Lower leg skin (tissue), 4 donors: Measurements from ENCODE around the gene SP9. TPM values are rescaled to one million over a fixed set of nuclear protein-coding genes. Genes with fewer than 3 reads are reported as not detected.

Source experiments
- DNase-seq, 2 donors: peaks; one replicate each; pipeline ENCODE4 v3.0.0-alpha.2; 2019; ENCODE audit warnings: low spot score in 2 of 2
- H3K4me3 ChIP-seq: fragments of 200-600 bp; sonication (generic); 2 replicates; pipeline ENCODE4 v1.5.1; 2017; ENCODE audit warnings: mild to moderate bottlenecking, low read depth; ENCODE audit not compliant: poor library complexity, severe bottlenecking
- CTCF ChIP-seq, 3 donors: fragments of 450-650 bp; IDR thresholded peaks; one replicate each; pipeline ENCODE4 v1.5.1; 2016; ENCODE audit warnings: antibody characterized with exemption in 3 of 3, mild to moderate bottlenecking in 3 of 3, moderate library complexity in 2 of 3
- POLR2A ChIP-seq, 2 donors: fragments of 450-650 bp; IDR thresholded peaks; one replicate each; pipeline ENCODE4 v1.6.1; 2016 to 2017; ENCODE audit warnings: antibody characterized with exemption in 2 of 2, mild to moderate bottlenecking in 1 of 2, moderate library complexity in 1 of 2
- WGBS, 2 donors: methylation state at CpG; one replicate each; pipeline ENCODE4 v1.1.5; 2018; 5-methylcytosine and 5-hydroxymethylcytosine counted together
- intact Hi-C: fragments of 100-400 bp; cut with DNase I; formaldehyde crosslinking; loops from one replicate; pipeline ENCODE4 v1.15.0; 2023; ENCODE audit warnings: low total_unique reads
- total RNA-seq, 4 donors: library from RNA; depleted of rRNA; stranded (reverse); fragments of >200 nt; gene quantifications; one replicate each; pipeline ENCODE4 v1.1.0, GENCODE V29; 2016

Gene SP9
- total RNA-seq, 4 donors from 2014 or later = 1.7 TPM; not detected in 3

GRCh38 chr2:174364628-174365027 lies 29.9 kb downstream of the SP9 start:
- no peak for DNase-seq
- no peak overlapping the region for H3K4me3 ChIP-seq
- WGBS, 2 donors = 100% methylated on average over 2 of the region's 2 CpGs
- intact Hi-C loops = no loop called here
- TF ChIP-seq POLR2A (IDR thresholded peaks at IDR 0.05) = no peak
- no peak for TF ChIP-seq CTCF (IDR thresholded peaks at IDR 0.05)

GRCh38 chr2:174365571-174365970 lies 30.8 kb downstream of the SP9 start:
- no peak for DNase-seq
- no peak overlapping the region for H3K4me3 ChIP-seq
- WGBS, 2 donors = 71 to 73% methylated on average over 2 of the region's 2 CpGs
- intact Hi-C loops = no loop called here
- TF ChIP-seq POLR2A (IDR thresholded peaks at IDR 0.05) (no peak), CTCF (IDR thresholded peaks at IDR 0.05) (no peak)

- 85 to 93% methylated on average over 1 of the region's 1 CpG for WGBS, 2 donors
- intact Hi-C loops = no loop called here
- DNase-seq = no peak
- no peak overlapping the region for H3K4me3 ChIP-seq
- TF ChIP-seq CTCF (IDR thresholded peaks at IDR 0.05) = no peak
- TF ChIP-seq POLR2A (IDR thresholded peaks at IDR 0.05) = no peak
These were observed 33.9 kb downstream of the SP9 start for GRCh38 chr2:174368691-174369090.

- H3K4me3 ChIP-seq = no peak overlapping the region
- no peak for TF ChIP-seq CTCF (IDR thresholded peaks at IDR 0.05)
- TF ChIP-seq POLR2A (IDR thresholded peaks at IDR 0.05) = no peak
- DNase-seq = no peak
- 88 to 94% methylated on average over 2 of the region's 2 CpGs for WGBS, 2 donors
- intact Hi-C loops = no loop called here
These were observed 42.2 kb downstream of the SP9 start for GRCh38 chr2:174376967-174377366.

GRCh38 chr2:174383796-174384195 lies 49.0 kb downstream of the SP9 start:
- intact Hi-C loops = no loop called here
- no peak for DNase-seq
- H3K4me3 ChIP-seq = no peak overlapping the region
- TF ChIP-seq CTCF (IDR thresholded peaks at IDR 0.05) (no peak), POLR2A (IDR thresholded peaks at IDR 0.05) (no peak)
- WGBS, 2 donors = 87 to 88% methylated on average over 1 of the region's 1 CpG

- no peak for TF ChIP-seq POLR2A (IDR thresholded peaks at IDR 0.05)
- DNase-seq = no peak
- intact Hi-C loops = no loop called here
- 90 to 91% methylated on average over 3 of the region's 3 CpGs for WGBS, 2 donors
- no peak overlapping the region for H3K4me3 ChIP-seq
These were observed 50.4 kb downstream of the SP9 start for GRCh38 chr2:174385201-174385600.

Other genes with a start within 250 kb of the SP9 start
- gene OLA1, start 86.4 kb upstream of the SP9 start, total RNA-seq = 10 to 100 TPM; 49.6 to 73.5 (median 61.2) TPM
- 10 to 100 TPM; 10.1 to 14.3 (median 12.9) TPM for gene SCRN3, start 60.8 kb downstream of the SP9 start, total RNA-seq
- gene GPR155, start 152.1 kb downstream of the SP9 start, total RNA-seq = 10 to 100 TPM; 14.5 to 20.2 (median 17.5) TPM